ENCODE measurements around the gene DHH. TPM values are rescaled to one million over a fixed set of nuclear protein-coding genes. Genes with fewer than 3 reads are reported as not detected.

The DHH gene
- total RNA-seq, 1 donor from 2014 or later = 0.41 TPM

GRCh38 chr12:49109641-49110463 lies 15.3 kb upstream of the DHH start:
- FAIRE-seq (no peak), DNase-seq (ENCODE audit: low spot score in 2 of 2) (no peak)

GRCh38 chr12:49108958-49109404 lies 14.4 kb upstream of the DHH start:
- no peak for FAIRE-seq
- no peak for DNase-seq (ENCODE audit: low spot score in 2 of 2)

GRCh38 chr12:49105504-49106084 lies 11.0 kb upstream of the DHH start:
- DNase-seq (ENCODE audit: low spot score in 2 of 2) = no peak

GRCh38 chr12:49104822-49105221 lies 10.2 kb upstream of the DHH start:
- DNase-seq (ENCODE audit: low spot score in 2 of 2) = no peak
- FAIRE-seq = no peak

More at GRCh38 chr12:49105504-49106084, 11.0 kb upstream of the DHH start:
- FAIRE-seq = no peak

GRCh38 chr12:49100380-49100779 lies 5.8 kb upstream of the DHH start:
- FAIRE-seq (no peak), DNase-seq (ENCODE audit: low spot score in 2 of 2) (no peak)

GRCh38 chr12:49098703-49099102 lies 4.1 kb upstream of the DHH start:
- no peak for DNase-seq (ENCODE audit: low spot score in 2 of 2)
- no peak for FAIRE-seq

GRCh38 chr12:49098035-49098451 lies 3.4 kb upstream of the DHH start:
- DNase-seq (ENCODE audit: low spot score in 2 of 2) = peak; percentile 48 to 64
- no peak for FAIRE-seq

GRCh38 chr12:49097381-49097780 lies 2.8 kb upstream of the DHH start:
- no peak for FAIRE-seq

GRCh38 chr12:49094975-49095365 lies 369 bp upstream of the DHH start:
- FAIRE-seq = no peak
- no peak for DNase-seq (ENCODE audit: low spot score in 2 of 2)

More at GRCh38 chr12:49097381-49097780, 2.8 kb upstream of the DHH start:
- no peak for DNase-seq (ENCODE audit: low spot score in 2 of 2)

- FAIRE-seq = no peak
- peak in 1 of 2 donors; percentile 42 for DNase-seq (ENCODE audit: low spot score in 2 of 2)
Measured at GRCh38 chr12:49093792-49094159, 825 bp downstream of the DHH start.

- FAIRE-seq (no peak), DNase-seq (ENCODE audit: low spot score in 2 of 2) (no peak)
Measured at GRCh38 chr12:49092816-49093406, 1.7 kb downstream of the DHH start.

GRCh38 chr12:49092086-49092815 lies 2.4 kb downstream of the DHH start:
- FAIRE-seq (no peak), DNase-seq (ENCODE audit: low spot score in 2 of 2) (peak; percentile 69 to 70)

- no peak for FAIRE-seq
- DNase-seq (ENCODE audit: low spot score in 2 of 2) = no peak
Measured at GRCh38 chr12:49091836-49092085, 2.8 kb downstream of the DHH start.

GRCh38 chr12:49091056-49091835 lies 3.4 kb downstream of the DHH start:
- DNase-seq (ENCODE audit: low spot score in 2 of 2) = no peak
- FAIRE-seq = no peak

- FAIRE-seq = no peak
- DNase-seq (ENCODE audit: low spot score in 2 of 2) = peak in 1 of 2 donors; percentile 44
Measured at GRCh38 chr12:49089821-49090773, 4.5 kb downstream of the DHH start.

- DNase-seq (ENCODE audit: low spot score in 2 of 2) (no peak), FAIRE-seq (no peak)
Measured at GRCh38 chr12:49088932-49089330, 5.7 kb downstream of the DHH start.

GRCh38 chr12:49088150-49088931 lies 6.3 kb downstream of the DHH start:
- no peak for FAIRE-seq

GRCh38 chr12:49086116-49086515 lies 8.5 kb downstream of the DHH start:
- FAIRE-seq = no peak

More at GRCh38 chr12:49088150-49088931, 6.3 kb downstream of the DHH start:
- DNase-seq (ENCODE audit: low spot score in 2 of 2) = peak; percentile 80

More at GRCh38 chr12:49086116-49086515, 8.5 kb downstream of the DHH start:
- no peak for DNase-seq (ENCODE audit: low spot score in 2 of 2)

Data from frontal cortex (tissue), 4 donors.